Stimulated activated CD4-positive, alpha-beta T cell treated with anti-CD3 and anti-CD28 coated beads, TNF-alpha, amount 100 ng/mL, for 24 hours (primary cell): ENCODE measurements around the gene AGAP1.

Experiments
- DNase-seq, 3 experiments: peaks; one replicate each; pipeline ENCODE4 v3.0.0-alpha.2; 2020; ENCODE audit warnings: low read depth in 3 of 3

The AGAP1 gene

DNA sequence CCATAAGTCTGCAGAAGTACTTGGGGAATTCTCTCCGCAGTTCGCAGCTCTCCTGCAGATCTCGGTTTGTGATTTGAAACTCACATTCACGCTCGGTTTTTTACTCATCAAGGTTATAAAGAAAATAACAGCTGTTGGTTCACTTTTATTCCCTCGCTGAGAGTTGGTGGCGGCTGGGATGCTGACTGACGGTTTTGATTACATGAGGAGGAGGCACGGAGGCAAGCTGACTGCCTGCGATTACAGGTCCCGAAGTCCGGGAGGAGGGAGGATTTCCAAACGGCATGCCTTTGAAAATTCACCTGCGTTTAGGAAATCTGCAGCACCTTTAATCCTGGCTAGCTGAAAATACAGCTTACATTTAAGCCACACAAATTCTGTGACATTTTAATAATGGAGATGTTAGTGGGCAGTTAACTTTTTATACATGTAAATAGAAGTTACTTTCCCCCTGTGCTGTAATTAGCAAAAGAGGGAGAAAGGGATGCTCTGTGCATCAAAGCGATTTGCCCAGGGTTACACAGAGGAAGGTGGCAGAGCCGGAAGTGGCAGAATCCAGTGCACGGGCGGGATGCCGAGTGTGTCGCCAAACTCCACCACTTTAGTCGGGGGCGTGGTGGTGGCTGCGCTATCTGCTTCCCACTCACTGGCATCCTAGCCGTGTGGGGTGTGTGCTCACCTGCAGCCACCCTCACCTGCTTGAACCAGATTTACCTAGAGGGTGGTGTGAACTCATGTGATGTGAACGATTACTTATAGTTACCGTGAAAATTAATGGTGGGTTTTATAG is 14.7 kb downstream of the AGAP1 start:
- DNase-seq: no peak

DNA sequence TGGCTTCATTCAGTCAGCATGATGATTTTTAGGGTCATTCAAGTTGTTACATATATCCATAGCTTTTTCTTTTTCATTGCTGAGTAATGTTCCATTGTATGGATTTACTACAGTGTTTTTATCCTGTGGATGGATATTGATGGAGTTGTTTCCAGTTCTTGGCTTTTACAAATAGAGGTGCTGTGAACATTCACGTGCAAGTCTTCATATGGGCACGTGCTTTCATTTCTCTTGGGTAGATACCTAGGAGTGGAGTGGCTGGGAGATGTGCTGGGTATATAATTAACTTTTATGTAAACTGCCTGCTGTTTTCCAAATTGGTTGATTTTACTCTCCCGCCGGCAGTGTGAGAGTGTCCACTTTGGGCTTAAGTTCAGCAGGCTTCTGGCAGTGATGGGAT is 16.5 kb downstream of the AGAP1 start:
- DNase-seq: no peak

DNA sequence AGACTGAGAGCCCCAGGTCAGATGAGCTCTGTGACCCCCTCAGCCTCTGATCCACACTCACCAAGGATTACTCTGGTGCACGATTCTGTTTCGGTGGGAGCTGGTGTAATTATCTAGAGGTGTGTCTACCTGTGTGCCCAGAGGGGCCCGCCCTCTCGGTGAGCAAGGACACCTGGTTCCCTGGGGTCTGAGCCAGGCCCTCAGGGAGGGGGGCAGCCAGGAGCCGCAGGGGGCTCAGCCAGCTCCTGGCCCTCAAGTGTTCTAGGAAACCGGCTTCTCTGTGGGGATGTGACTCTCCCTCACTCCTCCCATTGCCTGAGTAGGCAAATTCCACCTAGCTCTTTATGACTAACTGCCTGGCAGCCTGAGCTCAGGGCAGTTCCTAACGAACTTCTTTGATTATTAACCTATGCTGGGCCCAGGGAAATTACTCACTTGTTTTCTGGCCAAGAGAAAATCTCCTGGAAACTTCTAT is 17.4 kb downstream of the AGAP1 start:
- no peak for DNase-seq

DNA sequence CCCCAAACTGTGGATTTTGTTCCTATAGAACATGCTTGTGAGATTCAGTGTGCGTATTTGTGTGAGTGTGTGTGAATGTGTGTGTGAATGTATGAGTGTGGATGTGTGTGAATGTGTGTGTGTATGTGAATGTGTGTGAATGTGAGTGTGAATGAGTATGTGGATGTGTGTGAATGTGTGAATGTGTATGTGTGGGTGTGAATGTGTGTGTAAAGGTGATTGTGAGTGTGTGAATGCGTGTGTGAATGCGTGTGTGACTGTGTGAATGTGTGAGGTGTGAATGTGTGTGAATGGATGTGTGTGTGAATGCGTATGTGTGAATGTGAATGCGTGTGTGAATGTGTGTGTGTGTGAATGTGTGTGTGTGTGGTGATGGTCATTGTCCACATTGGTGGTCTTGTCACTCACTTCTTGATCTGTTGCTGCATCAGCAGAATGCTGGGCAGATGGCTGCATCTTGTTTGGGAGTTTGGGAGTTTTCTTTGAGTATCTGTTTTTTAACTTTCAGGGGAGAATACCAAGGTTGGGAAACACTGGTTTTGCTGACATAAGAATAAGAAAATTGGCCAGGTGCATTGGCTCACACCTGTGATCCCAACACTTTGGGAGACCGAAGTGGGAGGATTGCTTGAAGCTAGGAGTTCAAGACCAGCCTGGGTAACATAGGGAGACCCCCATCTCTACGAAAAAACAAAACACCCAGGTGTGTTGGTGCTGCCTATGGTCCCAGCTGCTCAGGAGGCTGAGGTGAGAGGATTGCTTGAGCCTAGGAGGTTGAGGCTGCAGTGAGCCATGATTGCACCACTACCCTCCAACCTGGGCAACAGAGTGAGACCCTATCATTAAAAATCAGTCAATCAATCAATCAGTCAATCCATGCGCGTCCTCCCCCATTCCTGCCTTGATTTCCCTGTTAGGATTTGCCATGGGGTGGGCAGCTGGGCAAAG is 18.2 kb downstream of the AGAP1 start:
- no peak for DNase-seq

DNA sequence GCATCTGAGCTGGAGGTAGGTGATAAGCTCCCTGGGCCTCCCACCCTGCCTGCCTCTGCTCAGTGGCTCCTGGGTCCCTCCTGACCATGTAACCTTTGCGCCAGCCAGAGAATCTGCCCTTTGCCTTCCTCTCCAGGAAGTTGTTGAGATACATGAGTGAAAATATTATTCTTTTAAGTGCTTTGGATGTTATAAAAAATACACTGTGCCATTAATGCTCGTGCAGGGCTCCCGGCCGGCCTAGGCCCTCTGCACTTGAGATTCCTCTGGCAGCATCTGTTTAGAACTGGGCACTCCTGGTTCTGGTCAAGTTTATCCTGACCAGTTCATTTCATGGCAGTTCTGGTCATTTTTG is 18.8 kb downstream of the AGAP1 start:
- no peak for DNase-seq

DNA sequence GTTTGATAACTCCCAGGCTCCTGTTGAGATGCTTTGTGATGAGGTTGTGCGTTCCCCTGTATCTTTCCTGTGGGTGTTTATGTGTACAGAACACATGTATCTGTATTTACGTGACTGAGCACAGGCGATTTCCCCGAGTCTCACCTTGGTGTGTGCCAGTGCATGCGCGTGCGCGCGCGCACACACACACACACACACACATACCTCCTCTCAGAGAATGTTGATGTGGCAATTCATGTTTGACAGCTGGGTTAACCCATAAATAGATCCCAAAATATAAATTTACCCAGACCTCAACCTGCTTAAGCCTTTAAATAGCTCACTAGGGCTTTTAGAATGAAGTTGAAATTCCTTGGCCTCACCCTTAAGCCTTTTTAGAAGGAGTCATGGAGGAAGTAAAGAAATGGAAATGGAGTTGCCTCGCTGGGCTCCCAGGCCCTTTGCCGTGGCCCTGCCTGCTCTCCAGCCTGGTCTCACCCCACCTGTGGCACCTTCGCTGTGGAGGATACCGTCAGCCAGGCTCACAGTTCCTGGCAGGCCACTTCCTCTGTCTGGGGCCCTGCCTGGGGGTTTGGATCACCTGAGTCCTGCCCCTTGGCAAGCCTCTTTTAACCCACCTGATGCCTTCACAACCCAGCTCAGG is 20.3 kb downstream of the AGAP1 start:
- no peak for DNase-seq

DNA sequence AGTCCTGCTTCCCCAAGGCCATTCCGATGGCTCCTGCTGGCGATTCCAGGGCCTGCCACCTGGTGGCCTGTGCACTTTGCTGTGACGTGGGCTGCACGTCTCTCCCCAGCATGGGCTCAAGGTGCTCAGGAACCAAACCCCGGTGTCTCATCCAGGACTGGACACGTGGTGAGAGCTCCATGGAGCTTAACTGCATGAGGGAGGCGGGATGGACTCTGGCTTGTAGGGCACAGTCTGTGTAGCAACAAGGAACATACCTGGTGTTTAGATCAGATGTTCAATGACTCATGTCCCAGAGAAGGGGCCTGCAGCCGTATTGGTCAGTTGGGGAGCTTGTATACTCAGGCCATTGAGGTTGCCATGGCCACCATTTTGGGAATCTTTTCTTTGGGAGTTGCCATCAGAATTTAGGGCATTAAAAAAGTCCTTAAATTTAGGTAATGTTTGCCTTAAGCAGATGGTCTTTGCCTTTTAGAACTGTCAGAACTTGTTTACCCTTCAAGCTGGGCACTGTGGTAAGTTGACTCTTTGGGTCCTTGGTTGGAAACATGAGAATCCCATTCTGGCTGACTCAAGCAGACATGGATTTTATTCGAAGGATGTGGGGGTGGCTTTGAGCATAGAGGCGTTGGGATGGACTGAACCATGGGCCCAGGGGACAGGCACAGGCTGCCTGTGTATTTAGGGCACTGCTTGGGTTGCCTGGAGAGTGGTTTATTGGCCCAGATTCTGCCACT is 21.0 kb downstream of the AGAP1 start:
- no peak for DNase-seq

DNA sequence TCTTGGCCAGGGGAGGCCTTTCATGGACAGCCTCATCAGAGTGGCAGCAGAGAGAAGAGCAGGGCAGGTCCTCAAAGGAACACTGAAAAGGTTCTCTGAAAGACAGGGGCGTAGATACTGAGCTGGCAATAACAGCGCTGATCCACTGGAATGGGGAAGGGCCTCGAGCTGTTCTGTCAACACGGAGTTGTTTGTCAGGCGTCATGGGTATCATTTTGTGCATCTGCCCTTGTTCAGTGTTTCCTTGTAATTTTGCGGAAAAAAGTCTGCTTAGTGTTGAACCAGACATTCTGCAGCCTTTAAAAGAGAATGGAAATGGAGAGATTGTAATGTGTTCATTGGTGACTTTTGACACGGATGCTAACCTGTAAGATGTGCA is 21.5 kb downstream of the AGAP1 start:
- DNase-seq: no peak

DNA sequence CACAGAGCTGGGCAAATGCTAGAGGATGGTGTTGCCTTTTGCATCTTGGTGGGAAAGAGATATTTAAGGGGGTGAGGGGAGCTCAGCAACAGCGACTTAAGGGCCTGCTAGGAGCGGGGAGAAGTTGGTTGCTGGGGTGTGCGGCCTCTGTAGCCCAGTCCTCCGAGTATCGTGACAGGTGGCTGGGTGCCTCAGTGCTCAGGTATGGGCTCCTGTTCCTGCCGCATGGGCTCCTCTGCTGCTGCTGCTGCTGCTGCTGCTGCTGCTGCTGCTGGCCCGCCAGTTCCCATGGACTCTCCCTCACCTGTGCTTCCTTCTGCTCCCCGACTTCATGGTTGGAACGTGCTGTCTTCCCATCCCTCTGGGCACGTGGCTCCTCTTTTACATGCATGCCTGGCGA is 22.0 kb downstream of the AGAP1 start:
- no peak for DNase-seq

DNA sequence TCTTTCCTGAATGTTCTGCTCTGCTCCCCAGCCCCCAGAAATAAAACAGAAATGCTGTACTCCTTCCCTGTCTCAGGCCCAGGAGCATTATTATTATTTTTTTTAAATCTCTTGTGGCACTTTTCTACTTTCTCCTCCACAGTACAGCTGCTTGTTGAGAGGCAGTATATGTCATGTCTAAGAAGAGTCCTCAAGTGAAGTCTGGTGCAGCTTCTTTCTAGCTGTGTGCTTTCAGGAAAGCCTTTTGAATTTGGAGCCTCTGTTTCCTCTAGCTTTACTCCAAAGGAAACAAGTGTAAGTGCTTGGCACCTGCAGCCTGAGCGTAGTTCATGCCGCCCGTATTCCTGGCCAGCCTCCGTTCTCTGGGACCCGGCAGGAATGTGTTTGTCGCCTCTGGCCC is 22.4 kb downstream of the AGAP1 start:
- DNase-seq: no peak

DNA sequence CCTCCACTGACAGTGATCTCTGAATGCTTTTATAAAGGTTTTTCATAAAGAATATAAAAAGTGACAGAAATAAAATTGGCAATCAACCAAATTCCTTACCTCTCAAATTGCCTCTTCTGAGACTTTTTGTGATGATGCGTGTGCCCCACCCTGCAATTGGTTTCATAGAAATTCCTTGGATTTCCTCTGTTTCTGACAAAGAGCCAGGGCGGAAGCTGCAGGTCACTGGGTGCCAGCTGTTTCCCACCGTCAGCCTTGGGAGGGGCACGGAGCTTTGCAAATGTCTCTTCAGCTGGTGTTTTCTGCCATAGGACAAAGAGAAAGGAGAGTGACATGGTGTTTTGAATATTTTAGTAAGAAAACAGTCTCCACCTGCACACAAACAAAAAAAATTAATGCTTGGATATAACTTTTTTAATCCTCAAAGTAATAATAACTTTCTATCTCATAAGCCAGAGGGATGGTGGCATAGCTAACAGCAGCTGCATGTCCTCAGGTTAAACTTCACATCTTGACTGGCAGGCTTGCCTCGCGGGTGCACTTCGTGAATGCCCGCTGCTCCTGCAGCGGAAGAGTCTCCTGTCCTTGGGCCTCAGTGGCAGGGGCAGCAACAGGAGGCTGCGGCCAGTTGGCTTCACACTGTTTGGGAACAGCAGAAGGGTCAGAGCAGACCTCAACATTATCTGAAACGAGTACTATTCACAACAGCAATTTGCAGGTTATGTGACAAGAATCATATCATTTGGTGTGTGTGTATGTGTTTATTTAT is 24.7 kb downstream of the AGAP1 start:
- no peak for DNase-seq

DNA sequence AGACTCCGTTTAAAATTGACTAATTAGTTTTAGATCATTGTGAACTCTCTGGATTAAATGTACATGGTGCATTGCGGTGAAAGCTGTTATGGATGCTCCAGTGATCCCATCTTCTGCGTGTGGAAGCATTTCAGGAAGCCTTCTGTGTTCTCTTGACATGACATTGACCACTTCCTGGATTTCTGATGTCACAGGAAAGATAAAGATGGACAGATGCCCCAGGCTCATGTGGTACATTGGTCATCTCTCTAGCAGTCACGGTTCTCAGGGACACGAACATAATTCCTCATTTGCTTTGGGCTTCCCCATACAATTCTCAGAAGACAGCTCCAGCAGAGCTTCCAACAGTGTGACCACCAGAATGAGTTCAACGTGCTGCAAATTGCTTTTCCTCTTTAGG is 26.9 kb downstream of the AGAP1 start:
- no peak for DNase-seq

DNA sequence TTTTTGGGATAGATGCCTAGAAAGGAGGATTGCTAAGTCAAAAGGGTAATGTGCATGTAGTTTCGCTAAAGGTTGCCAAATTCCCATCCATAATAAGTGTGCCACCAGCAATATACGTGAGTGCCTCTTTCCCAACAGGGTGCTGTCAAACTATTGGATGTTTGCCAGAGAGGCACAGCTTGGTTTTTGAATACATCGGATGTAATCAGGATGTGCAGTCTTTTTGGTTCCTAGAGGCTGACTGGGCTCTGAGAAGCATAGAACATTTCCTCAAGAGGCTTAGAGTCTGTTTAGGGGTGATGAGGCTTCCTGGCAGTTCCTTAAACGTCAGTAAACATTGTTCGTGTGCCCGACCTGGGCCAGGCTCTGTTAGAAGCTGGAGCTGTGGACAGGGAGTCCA is 28.0 kb downstream of the AGAP1 start:
- no peak for DNase-seq

DNA sequence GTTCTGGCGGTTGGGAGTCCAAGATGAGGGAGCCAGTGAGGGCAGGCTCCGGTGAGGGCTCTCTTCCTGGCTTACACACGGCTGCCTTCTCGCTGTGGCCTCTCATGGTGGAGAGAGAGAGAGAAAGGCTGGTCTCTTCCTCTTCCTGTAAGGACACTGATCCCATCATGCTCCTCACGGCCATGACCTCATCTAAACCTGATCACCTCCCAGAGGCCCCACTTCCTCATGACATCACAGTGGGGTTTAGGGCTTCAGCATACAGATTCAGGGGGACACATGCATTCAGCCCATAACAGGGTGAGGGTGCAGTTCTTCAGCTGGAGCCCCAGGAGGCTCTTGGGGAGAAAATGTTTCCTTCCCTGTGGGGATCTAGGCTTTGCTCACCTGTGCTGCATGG is 29.2 kb downstream of the AGAP1 start:
- no peak for DNase-seq

DNA sequence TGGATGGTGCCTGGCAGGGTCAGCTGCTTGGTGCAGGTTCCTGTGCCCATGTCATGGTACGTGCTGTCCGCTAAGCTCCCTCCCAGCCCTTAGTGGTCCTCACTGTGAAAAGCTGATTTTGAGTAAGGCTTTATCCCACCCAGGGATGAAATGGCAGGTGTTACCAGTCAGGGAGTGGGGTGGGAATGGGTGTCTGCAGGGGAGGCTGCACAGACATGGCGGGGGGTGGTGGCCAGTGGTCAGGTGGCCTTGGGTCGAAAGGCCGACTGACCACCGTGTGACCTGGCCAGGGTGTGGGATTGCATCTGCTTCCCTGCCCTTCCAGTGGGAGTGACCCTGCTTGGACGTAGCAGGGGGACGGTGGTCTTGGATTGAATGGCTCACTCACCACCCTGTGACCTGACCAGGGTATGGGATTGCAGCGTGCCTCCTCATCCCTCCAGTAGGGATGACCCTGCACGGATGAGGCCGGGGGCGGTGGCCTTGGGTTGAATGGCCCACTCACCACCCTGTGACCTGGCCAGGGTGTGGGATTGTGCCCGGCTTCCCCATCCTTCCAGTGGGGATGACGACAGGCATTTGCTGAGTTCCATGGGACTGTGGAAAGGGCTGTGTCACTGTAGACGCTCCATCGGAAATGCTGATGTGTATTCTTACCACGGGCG is 29.8 kb downstream of the AGAP1 start:
- no peak for DNase-seq

DNA sequence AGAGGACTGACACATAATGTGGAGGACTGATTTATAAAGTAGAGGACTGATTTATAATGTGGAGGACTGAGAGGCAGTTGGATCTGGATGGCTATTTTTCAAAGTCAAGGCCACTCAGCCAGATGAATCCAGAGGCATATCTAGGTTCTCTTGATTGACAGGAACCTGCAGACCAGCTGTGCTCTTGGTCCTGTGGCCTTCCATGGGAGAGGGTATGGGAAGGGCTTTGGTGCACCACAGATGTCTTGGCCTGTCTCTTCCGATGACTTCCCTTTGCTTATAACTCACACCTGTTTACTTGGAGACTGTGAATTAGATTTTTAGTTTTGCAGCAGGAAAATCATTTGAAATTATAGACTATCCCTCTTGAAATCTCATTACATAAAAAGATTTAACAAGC is 32.3 kb downstream of the AGAP1 start:
- DNase-seq: no peak

DNA sequence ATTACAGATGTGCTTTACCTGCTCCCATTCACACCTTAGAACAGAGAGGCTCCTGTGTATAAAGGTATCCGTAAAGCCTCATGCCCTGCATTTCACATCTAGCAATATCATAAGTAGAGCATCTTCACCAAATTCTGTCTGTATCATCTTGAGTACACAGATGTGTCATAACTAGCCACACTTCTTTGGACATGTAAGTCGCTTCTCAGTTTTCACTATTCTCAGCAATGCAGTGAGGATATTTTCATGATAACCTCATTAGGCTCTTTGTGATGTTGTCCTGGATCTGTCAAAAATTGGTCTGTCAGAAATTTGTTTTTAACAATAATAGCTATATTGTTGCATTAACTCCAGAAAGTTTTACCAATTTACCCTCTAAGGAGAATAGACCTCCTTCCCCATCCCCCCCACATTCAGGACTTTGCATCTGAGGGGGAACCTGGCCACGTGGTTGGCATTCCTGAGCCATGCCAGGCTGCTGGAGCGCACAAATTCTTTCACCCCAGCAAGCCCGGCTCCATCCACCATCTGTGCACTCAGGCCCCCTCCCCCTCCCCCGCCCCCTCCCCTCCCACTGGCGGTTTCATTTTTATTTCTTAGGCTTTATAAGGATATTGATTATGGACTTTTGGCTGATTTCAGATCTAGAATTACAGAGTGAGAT is 34.1 kb downstream of the AGAP1 start:
- DNase-seq: no peak

DNA sequence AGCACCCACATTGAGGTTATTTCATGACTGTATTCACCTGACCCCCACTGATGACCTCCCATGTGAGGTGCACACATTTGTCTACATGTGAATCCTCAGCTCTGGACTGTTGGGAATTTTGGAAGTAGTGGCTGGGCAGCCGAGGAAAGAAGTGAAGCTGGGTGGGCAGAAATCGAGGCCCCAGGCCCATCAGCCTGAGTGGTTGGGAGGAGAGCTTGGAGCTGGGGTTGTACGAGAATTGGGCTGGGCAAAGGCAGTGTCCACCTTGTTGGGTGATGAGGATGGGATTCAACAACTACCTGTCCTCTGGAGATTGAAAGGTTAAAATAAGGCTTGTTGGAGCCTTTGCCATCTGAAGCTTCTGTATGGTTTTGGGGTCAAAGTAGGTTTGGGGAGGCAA is 35.8 kb downstream of the AGAP1 start:
- DNase-seq: no peak

DNA sequence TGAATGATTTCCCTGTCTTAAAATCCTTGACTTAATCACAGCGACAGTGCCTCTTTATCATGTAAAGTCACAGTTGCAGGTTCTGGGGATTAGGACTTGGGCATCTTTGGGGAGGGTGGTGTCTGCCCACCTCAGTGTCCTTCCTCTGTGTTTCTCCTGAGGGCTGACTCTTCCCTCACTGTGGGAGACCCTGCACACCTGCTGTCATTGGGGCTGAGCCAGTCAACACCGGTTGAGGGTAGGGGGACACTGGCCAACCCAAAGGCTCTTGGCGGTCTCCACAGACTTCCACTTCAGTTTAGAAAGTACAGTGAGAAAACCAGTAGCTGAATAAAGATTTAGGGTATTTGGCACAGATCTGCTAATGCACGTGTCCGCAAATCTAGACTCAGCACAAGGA is 36.9 kb downstream of the AGAP1 start:
- no peak for DNase-seq

DNA sequence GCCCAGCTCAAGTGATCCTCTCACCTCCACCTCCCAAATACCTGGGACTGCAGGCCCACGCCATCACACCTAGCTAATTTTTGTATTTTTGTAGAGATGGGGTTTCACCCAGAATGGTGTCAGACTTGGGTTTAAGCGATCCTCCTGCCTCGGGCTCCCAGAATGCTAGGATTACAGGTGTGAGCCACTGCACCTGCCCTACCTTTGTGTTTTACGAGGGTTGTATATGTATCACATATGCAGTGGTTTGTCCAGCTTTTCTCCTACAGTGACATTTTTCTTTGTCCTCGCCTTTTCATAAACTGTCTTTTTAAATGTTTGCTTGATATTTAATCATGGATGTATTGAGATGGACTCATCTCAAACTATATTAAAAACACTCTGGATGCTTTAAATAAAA is 38.5 kb downstream of the AGAP1 start:
- DNase-seq: no peak
